Gastrocnemius medialis (tissue), 4 donors: ENCODE measurements around the gene RAPGEF1. TPM values are rescaled to one million over a fixed set of nuclear protein-coding genes. Genes with fewer than 3 reads are reported as not detected.

Experiments
- ATAC-seq, 2 donors: fragments of 150-250 bp; one replicate each; pipeline ENCODE4 v1.9.1; 2016
- DNase-seq, 2 donors: peaks; one replicate each; pipeline ENCODE4 v3.0.0-alpha.2; 2019
- H3K27ac ChIP-seq, 4 donors: fragments of 200-600 bp; sonication (generic); 1 replicate in 1 of 4; 2 replicates in 3 of 4; pipeline ENCODE4 v1.5.1; 2016 to 2018; ENCODE audit warnings: mild to moderate bottlenecking in 2 of 4, moderate library complexity in 1 of 4
- H3K27me3 ChIP-seq, 3 donors: fragments of 200-600 bp; sonication (generic) in 2 of 3; 1 replicate in 1 of 3; 2 replicates in 2 of 3; pipeline versions ENCODE4 v1.5.1 to v1.6.0; 2016 to 2019; ENCODE audit warnings: mild to moderate bottlenecking in 1 of 3, moderate library complexity in 1 of 3
- H3K36me3 ChIP-seq, 2 donors: fragments of 200-600 bp; sonication (generic) in 1 of 2; one replicate each; pipeline ENCODE4 v1.5.1; 2017 to 2018
- H3K4me1 ChIP-seq, 2 donors: fragments of 200-600 bp; sonication (generic) in 1 of 2; one replicate each; pipeline ENCODE4 v1.5.1; 2016 to 2017; ENCODE audit warnings: mild to moderate bottlenecking in 2 of 2
- H3K4me3 ChIP-seq, 4 donors: fragments of 200-600 bp; sonication (generic) in 3 of 4; 1 replicate in 1 of 4; 2 replicates in 3 of 4; pipeline ENCODE4 v1.5.1; 2016 to 2019; ENCODE audit warnings: mild to moderate bottlenecking in 2 of 4
- H3K9me3 ChIP-seq, 3 donors: fragments of 200-600 bp; sonication (generic) in 2 of 3; 1 replicate in 1 of 3; 2 replicates in 2 of 3; pipeline ENCODE4 v1.5.1; 2016 to 2019
- POLR2A ChIP-seq, 2 donors: fragments of 450-650 bp; IDR thresholded peaks; one replicate each; pipeline ENCODE4 v1.6.1; 2017; ENCODE audit warnings: antibody characterized with exemption in 2 of 2, mild to moderate bottlenecking in 2 of 2, moderate library complexity in 2 of 2
- in situ Hi-C, 4 donors: fragments of 200-750 bp; cut with MboI; loops; one replicate each; pipeline versions ENCODE4 v1.15.0 to v1.8.0; 2017; ENCODE audit warnings: low sequenced_read_pairs in 4 of 4
- intact Hi-C: fragments of 100-400 bp; cut with DNase I; formaldehyde crosslinking; loops from one replicate; pipeline ENCODE4 v1.15.1; 2023; ENCODE audit warnings: low total_unique reads
- total RNA-seq, 4 donors: library from RNA; depleted of rRNA; stranded (reverse); fragments of >200 nt; gene quantifications; one replicate each; pipeline versions ENCODE4 v1.1.0 to v1.2.3, GENCODE V29; 2016
- TF ChIP-seq, protein P1 (sequence below), 5 experiments: fragments of 450-650 bp in 3 of 5; fragments of 200-600 bp in 2 of 5; sonication (generic) in 2 of 5; IDR thresholded peaks in 4 of 5; conservative IDR thresholded peaks in 1 of 5; 1 replicate in 4 of 5; 2 replicates in 1 of 5; pipeline ENCODE4 v1.5.1; 2016 to 2019; ENCODE audit warnings: antibody characterized with exemption in 5 of 5, mild to moderate bottlenecking in 3 of 5, moderate library complexity in 3 of 5

RAPGEF1 gene
- total RNA-seq, 4 donors from 2014 or later, result 123 to 296 (median 217) TPM

DNA sequence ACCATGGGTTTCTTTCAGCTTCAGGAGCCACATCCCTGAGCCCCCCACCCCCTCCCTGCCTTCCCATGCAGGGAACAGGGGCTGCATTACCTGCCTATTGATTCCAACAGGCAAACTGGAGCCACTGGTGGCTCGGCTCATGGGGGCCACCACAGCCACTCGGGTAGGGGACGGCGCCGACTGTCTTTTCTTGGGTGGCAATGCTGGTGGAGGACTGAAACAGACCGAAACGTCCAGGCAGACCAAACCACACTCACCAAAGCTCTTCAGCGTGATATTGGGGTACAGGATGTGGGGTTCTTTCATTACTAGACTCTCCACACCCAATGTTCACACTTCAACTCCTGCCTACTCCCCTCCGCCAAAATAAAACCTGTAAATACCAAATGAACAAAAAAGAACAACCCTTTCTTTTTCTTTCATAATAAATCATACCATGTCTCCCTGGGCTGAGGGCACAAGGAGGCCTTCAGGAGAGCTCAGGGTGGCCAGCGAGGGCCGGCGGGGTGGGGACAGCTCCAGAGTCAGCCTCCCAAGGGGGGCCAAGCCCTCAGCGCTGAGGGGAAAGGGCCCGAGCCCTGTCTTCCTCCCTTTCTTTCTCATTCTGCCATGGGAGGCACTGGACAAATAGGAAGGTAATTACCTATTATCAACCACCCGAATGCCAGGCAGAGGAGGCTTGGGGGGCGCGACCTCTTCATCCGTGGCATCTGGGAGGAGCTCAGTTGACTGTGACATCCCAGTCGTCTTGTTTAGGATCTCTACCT, 111.2 kb downstream of the RAPGEF1 start:
- H3K36me3 ChIP-seq, result peaks cover 0 to 23% of the 10 kb centered on the region in 2 donors
- H3K4me1 ChIP-seq, result peaks cover 50 to 51% of the 10 kb centered on the region in 2 donors
- intact Hi-C loops, result loop anchor here (1.0 kb wide), 1 partner anchor 22 kb away; no protein-coding TSS in a partner anchor
- H3K27me3 ChIP-seq, result no peaks in the 10 kb centered on the region
- DNase-seq (no peak), ATAC-seq (no peak)
- TF ChIP-seq, protein P1, sequence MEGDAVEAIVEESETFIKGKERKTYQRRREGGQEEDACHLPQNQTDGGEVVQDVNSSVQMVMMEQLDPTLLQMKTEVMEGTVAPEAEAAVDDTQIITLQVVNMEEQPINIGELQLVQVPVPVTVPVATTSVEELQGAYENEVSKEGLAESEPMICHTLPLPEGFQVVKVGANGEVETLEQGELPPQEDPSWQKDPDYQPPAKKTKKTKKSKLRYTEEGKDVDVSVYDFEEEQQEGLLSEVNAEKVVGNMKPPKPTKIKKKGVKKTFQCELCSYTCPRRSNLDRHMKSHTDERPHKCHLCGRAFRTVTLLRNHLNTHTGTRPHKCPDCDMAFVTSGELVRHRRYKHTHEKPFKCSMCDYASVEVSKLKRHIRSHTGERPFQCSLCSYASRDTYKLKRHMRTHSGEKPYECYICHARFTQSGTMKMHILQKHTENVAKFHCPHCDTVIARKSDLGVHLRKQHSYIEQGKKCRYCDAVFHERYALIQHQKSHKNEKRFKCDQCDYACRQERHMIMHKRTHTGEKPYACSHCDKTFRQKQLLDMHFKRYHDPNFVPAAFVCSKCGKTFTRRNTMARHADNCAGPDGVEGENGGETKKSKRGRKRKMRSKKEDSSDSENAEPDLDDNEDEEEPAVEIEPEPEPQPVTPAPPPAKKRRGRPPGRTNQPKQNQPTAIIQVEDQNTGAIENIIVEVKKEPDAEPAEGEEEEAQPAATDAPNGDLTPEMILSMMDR (IDR thresholded peaks at IDR 0.05 in 4 of 5, conservative IDR thresholded peaks at IDR 0.05 in 1 of 5), result no peak
- TF ChIP-seq POLR2A (IDR thresholded peaks at IDR 0.05), result no peak
- H3K9me3 ChIP-seq, result no peaks in the 10 kb centered on the region
- no peak overlapping the region for H3K4me3 ChIP-seq
- H3K27ac ChIP-seq, result peak overlapping the region; percentile 88 to 93 (median 90)
- in situ Hi-C loops, result no loop called here

DNA sequence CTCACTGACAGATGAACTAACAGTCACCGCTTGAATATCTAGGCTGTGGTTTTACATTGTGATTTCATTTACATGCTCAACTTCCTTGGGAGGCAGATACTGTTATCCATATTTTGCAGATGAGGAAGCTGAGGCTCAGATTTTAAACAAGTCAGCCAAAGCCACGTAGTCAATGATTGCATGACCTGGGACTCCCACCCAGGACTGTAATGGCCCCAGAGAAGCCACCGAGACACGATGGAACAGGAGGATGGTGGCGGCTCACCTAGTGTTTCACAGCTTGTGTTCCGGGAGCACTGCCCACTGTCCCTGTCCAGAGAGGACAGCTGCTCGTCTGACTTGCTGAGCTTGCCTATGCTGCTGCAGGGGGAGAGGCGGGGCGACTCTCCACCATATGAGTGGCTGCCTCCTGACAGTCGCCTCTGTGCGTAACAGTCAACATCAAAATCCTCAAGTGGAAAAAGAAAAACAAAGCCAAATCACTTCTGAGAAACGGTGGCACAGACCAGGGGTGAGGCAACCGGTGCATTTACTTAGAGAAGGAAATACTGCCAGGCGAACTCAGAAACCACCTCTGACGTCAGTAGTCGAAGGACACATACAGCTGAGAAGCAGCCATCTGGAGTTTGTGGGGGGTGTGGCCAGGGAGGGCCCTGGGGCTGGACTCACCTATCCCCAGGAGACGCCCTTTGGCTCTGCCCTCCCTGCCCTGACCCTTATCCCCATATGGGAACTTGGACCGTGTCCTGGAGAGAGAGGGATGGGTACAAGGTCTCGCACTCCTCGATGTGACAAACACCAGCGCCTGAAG, 112.0 kb downstream of the RAPGEF1 start:
- Histone ChIP-seq H3K36me3 (peaks cover 0 to 31% of the 10 kb centered on the region in 2 donors), H3K4me3 (no peak overlapping the region), H3K4me1 (peaks cover 47 to 50% of the 10 kb centered on the region in 2 donors), H3K9me3 (no peaks in the 10 kb centered on the region), H3K27me3 (no peaks in the 10 kb centered on the region), H3K27ac (peak overlapping the region; percentile 88 to 93 (median 90))
- TF ChIP-seq POLR2A (IDR thresholded peaks at IDR 0.05), result peak; percentile 54 to 69
- TF ChIP-seq, protein P1 (IDR thresholded peaks at IDR 0.05 in 4 of 5, conservative IDR thresholded peaks at IDR 0.05 in 1 of 5), result no peak
- intact Hi-C loops (loop anchor here (1.0 kb wide), 2 partner anchors 19 to 22 kb away; no protein-coding TSS in a partner anchor), in situ Hi-C loops (no loop called here)
- ATAC-seq (peak; percentile 85 to 90), DNase-seq (peak; percentile 89 to 96)

DNA sequence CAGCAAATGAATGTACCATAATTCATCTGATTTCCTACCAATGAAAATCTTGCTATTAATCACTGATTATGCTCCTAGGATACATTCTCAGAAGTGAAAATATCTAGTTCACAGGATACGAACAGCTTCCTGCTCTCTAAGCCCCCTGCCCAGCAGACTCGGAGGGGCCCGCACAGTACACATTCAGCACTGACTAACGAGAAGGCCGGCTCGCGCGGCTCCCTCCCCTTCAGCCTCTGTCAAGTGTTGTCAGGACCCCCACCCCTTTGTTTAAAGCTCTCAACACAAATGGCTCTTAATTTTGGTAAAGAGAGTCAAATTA, 112.6 kb downstream of the RAPGEF1 start:
- H3K27me3 ChIP-seq, result no peaks in the 10 kb centered on the region
- H3K4me1 ChIP-seq, result peaks cover 47 to 50% of the 10 kb centered on the region in 2 donors
- TF ChIP-seq POLR2A (IDR thresholded peaks at IDR 0.05), result no peak
- TF ChIP-seq, protein P1 (IDR thresholded peaks at IDR 0.05 in 4 of 5, conservative IDR thresholded peaks at IDR 0.05 in 1 of 5), result no peak
- ATAC-seq, result no peak
- intact Hi-C loops (loop anchor here (1.0 kb wide), 1 partner anchor 18 kb away; no protein-coding TSS in a partner anchor), in situ Hi-C loops (no loop called here)
- no peak overlapping the region for H3K4me3 ChIP-seq
- H3K9me3 ChIP-seq, result no peaks in the 10 kb centered on the region
- H3K27ac ChIP-seq, result peak overlapping the region; percentile 88 to 93 (median 90)
- no peak for DNase-seq
- peaks cover 0 to 36% of the 10 kb centered on the region in 2 donors for H3K36me3 ChIP-seq

DNA sequence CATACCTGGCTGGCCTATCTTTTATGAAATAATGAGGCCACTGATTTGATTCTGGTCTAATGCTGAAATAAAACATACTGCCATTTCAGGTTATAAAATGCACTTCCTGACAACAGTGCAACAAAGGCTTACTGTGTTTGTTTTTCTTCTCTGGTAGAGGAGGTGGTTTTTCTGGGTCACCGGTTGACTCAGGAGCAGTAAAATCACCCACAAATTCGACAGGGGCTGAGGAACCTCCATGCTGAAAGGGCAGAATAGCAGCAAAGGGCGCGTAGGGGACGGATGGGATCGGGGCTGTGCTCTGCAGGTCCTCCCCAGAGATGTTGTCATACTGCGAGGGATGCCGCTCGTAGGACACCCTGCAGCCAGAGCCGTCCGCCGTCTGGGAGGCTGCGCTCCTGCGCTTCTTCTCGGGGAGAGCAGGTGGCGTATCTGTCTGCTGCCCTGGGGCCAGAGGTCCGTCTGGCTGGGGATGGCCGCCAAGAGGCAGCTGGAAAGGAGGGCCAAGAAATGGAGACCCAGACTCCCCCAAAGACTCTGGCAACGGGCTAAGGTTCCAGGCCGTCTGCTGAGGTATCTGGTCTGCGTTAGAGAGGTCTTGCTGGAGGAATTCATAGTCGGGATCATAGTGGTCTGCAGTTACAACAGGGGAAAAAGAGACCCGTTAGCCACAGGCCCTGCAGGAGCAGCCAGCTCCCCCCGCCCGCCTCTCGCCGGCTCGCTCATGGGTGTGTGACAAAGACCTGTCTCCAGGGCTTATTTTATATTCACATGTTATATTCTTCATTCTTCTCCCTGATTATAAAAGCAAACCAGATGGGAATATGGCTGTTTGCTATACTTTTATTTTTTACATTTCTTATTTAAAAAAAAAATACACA, 113.8 kb downstream of the RAPGEF1 start:
- no peaks in the 10 kb centered on the region for H3K27me3 ChIP-seq
- H3K9me3 ChIP-seq, result no peaks in the 10 kb centered on the region
- H3K4me3 ChIP-seq, result no peak overlapping the region
- H3K36me3 ChIP-seq, result peaks cover 0 to 49% of the 10 kb centered on the region in 2 donors
- DNase-seq (no peak), ATAC-seq (no peak)
- H3K4me1 ChIP-seq, result peaks cover 43 to 50% of the 10 kb centered on the region in 2 donors
- TF ChIP-seq, protein P1 (IDR thresholded peaks at IDR 0.05 in 4 of 5, conservative IDR thresholded peaks at IDR 0.05 in 1 of 5), result no peak
- no peak for TF ChIP-seq POLR2A (IDR thresholded peaks at IDR 0.05)
- intact Hi-C loops, result no loop called here
- in situ Hi-C loops, result no loop called here
- H3K27ac ChIP-seq, result peak overlapping the region; percentile 24 to 93 (median 88)
